Body of pancreas (tissue), 4 donors: ENCODE results near the gene RNF39. TPM values are rescaled to one million over a fixed set of nuclear protein-coding genes. Genes with fewer than 3 reads are reported as not detected.

Experiments used
- ATAC-seq: fragments of 150-250 bp; one replicate; pipeline ENCODE4 v1.9.1; 2016
- DNase-seq, 4 donors: peaks; one replicate each; pipeline ENCODE4 v3.0.0-alpha.2; 2019
- H3K27ac ChIP-seq, 4 donors: fragments of 200-600 bp; sonication (generic); 1 replicate in 3 of 4; 2 replicates in 1 of 4; pipeline versions ENCODE4 v1.5.1 to v1.6.1; 2016 to 2019; ENCODE audit warnings: mild to moderate bottlenecking in 1 of 4, mixed read lengths in 1 of 4, moderate library complexity in 1 of 4
- H3K27me3 ChIP-seq, 2 donors: fragments of 200-600 bp; sonication (generic); one replicate each; pipeline ENCODE4 v1.6.0; 2016; ENCODE audit warnings: mild to moderate bottlenecking in 1 of 2
- H3K36me3 ChIP-seq, 2 donors: fragments of 200-600 bp; sonication (generic); replicated peaks in 1 of 2; 2 replicates each; pipeline ENCODE4 v1.5.1; 2016; ENCODE audit warnings: low read depth in 2 of 2; ENCODE audit not compliant: insufficient read depth in 1 of 2
- H3K4me1 ChIP-seq: fragments of 200-600 bp; sonication (generic); one replicate; pipeline ENCODE4 v1.6.0; 2016
- H3K4me3 ChIP-seq, 2 donors: fragments of 200-600 bp; sonication (generic); 1 replicate in 1 of 2; 2 replicates in 1 of 2; pipeline ENCODE4 v1.5.1; 2016 to 2019
- H3K9me3 ChIP-seq, 3 donors: fragments of 200-600 bp; sonication (generic); 1 replicate in 2 of 3; 2 replicates in 1 of 3; pipeline ENCODE4 v1.5.1; 2016
- POLR2A ChIP-seq, 3 donors: fragments of 450-650 bp; IDR thresholded peaks; one replicate each; pipeline ENCODE4 v1.6.1; 2016; ENCODE audit warnings: antibody characterized with exemption in 3 of 3, mild to moderate bottlenecking in 2 of 3
- WGBS, 2 donors: methylation state at CpG; one replicate each; pipeline ENCODE4 v1.1.5; 2017; 5-methylcytosine and 5-hydroxymethylcytosine counted together
- intact Hi-C: fragments of 100-400 bp; cut with DNase I; formaldehyde crosslinking; loops from one replicate; pipeline ENCODE4 v1.15.1; 2023
- total RNA-seq, 2 donors: library from RNA; depleted of rRNA; stranded (reverse); fragments of >200 nt; gene quantifications; one replicate each; pipeline ENCODE4 v1.1.0, GENCODE V29; 2016
- TF ChIP-seq, protein P1 (sequence below), 7 experiments: fragments of 450-650 bp in 4 of 7; fragments of 200-600 bp in 3 of 7; sonication (generic) in 3 of 7; IDR thresholded peaks; one replicate each; pipeline ENCODE4 v1.5.1; 2016 to 2019; ENCODE audit warnings: antibody characterized with exemption in 7 of 7

Gene RNF39
- total RNA-seq, 2 donors from 2014 or later = 1.6 TPM; not detected in 1

- Histone ChIP-seq H3K4me1 (no peaks in the 10 kb centered on the region), H3K36me3 (no peaks in the 10 kb centered on the region), H3K27ac (no peak overlapping the region), H3K9me3 (no peaks in the 10 kb centered on the region), H3K4me3 (no peak overlapping the region), H3K27me3 (no peaks in the 10 kb centered on the region)
- ATAC-seq (no peak), DNase-seq (no peak)
- TF ChIP-seq, protein P1, sequence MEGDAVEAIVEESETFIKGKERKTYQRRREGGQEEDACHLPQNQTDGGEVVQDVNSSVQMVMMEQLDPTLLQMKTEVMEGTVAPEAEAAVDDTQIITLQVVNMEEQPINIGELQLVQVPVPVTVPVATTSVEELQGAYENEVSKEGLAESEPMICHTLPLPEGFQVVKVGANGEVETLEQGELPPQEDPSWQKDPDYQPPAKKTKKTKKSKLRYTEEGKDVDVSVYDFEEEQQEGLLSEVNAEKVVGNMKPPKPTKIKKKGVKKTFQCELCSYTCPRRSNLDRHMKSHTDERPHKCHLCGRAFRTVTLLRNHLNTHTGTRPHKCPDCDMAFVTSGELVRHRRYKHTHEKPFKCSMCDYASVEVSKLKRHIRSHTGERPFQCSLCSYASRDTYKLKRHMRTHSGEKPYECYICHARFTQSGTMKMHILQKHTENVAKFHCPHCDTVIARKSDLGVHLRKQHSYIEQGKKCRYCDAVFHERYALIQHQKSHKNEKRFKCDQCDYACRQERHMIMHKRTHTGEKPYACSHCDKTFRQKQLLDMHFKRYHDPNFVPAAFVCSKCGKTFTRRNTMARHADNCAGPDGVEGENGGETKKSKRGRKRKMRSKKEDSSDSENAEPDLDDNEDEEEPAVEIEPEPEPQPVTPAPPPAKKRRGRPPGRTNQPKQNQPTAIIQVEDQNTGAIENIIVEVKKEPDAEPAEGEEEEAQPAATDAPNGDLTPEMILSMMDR (IDR thresholded peaks at IDR 0.05) = no peak
- TF ChIP-seq POLR2A (IDR thresholded peaks at IDR 0.05) = no peak
- intact Hi-C loops = no loop called here
- 63 to 70% methylated on average over 5 of the region's 5 CpGs for WGBS, 2 donors
Measured at GRCh38 chr6:30087876-30088275, 12.3 kb upstream of the RNF39 start.

- intact Hi-C loops = no loop called here
- Histone ChIP-seq H3K36me3 (no peaks in the 10 kb centered on the region), H3K4me1 (peaks cover 26% of the 10 kb centered on the region), H3K27me3 (peaks cover 0 to 4% of the 10 kb centered on the region in 2 donors), H3K9me3 (no peaks in the 10 kb centered on the region), H3K27ac (no peak overlapping the region), H3K4me3 (no peak overlapping the region)
- no peak for ATAC-seq
- no peak for DNase-seq
- WGBS, 2 donors = 39 to 49% methylated on average over 4 of the region's 4 CpGs
- TF ChIP-seq POLR2A (IDR thresholded peaks at IDR 0.05) = no peak
- TF ChIP-seq, protein P1 (IDR thresholded peaks at IDR 0.05) = no peak
Measured at GRCh38 chr6:30077218-30077617, 1.6 kb upstream of the RNF39 start.

- 29 to 30% methylated on average over 16 to 20 of the region's 22 CpGs for WGBS, 2 donors
- Histone ChIP-seq H3K36me3 (no peaks in the 10 kb centered on the region), H3K27ac (peak overlapping the region; percentile 6 to 73 (median 36)), H3K27me3 (peaks cover 0 to 4% of the 10 kb centered on the region in 2 donors), H3K9me3 (no peaks in the 10 kb centered on the region), H3K4me1 (peaks cover 26% of the 10 kb centered on the region), H3K4me3 (no peak overlapping the region)
- peak; percentile 63 to 86 (median 70) for DNase-seq
- TF ChIP-seq, protein P1 (IDR thresholded peaks at IDR 0.05) = peak in 5 of 7 experiments; percentile 11 to 54 (median 35)
- peak in 1 of 3 donors; percentile 1 for TF ChIP-seq POLR2A (IDR thresholded peaks at IDR 0.05)
- intact Hi-C loops = no loop called here
- peak; percentile 85 for ATAC-seq
Measured at GRCh38 chr6:30075790-30076732, 492 bp upstream of the RNF39 start.

- TF ChIP-seq, protein P1 (IDR thresholded peaks at IDR 0.05) = no peak
- TF ChIP-seq POLR2A (IDR thresholded peaks at IDR 0.05) = no peak
- Histone ChIP-seq H3K36me3 (peaks cover 0 to 2% of the 10 kb centered on the region in 2 donors), H3K4me3 (no peak overlapping the region), H3K9me3 (no peaks in the 10 kb centered on the region), H3K4me1 (peaks cover 26% of the 10 kb centered on the region), H3K27me3 (peaks cover 0 to 4% of the 10 kb centered on the region in 2 donors), H3K27ac (peak overlapping the region in 1 of 4 donors; percentile 35)
- intact Hi-C loops = no loop called here
- 5 to 7% methylated on average over 33 to 37 of the region's 37 CpGs for WGBS, 2 donors
- ATAC-seq (no peak), DNase-seq (no peak)
Measured at GRCh38 chr6:30074331-30075093, 1.1 kb downstream of the RNF39 start.
